Measurements from ENCODE around the gene PEAK1.

PEAK1 gene

DNA sequence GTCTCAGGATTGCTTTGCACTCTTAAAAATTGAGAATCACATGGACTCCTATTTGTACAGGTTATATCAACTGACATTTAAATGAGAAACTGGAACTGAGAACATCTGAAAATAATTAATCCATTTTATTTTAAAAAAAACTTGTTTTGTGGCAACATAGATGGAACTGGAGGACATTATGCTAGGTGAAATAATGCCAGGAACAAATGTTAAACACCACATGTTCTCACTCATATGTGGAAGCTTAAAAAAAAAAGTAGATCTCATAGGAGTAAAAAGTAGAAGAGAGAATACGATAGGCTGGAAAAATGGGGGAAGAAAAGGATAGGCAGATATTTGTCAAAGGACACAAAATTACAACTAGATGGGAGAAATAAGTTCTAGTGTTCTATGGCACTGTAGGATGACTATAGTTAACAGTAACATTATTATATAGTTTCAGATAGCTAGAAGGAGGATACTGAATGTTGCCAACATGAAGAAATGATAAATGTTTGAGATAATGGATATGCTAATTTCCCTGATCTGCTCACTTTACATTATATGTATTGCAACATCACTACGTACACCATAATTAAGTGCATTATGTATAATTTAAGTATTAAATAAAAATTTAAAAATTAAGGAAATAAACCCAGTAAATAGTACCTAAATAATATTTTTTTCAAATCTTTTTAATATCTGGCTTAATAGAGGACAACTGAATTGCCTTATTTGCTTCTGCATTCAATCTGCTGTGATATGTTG is 248.5 kb downstream of the PEAK1 start:
- no peak for DNase-seq

DNA sequence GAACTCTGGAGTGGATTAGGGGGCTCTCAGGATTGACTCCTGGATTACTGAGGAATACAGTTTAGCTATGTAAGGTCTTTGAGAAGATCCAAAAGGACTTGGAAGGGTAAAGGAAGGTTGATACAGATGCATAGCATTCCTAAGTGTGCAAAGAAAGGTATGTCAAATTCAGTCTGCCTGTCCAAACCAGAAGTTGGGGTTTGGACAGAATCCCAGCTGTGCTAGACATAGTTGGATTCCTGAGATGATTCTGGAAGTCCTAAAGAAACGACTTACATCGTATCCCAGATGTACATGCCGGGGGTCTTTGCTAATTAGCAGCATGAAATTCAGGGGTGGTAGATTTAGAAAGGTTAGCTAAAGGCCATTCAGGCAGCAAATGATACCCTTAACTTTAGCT is 251.3 kb downstream of the PEAK1 start:
- no peak for DNase-seq

DNA sequence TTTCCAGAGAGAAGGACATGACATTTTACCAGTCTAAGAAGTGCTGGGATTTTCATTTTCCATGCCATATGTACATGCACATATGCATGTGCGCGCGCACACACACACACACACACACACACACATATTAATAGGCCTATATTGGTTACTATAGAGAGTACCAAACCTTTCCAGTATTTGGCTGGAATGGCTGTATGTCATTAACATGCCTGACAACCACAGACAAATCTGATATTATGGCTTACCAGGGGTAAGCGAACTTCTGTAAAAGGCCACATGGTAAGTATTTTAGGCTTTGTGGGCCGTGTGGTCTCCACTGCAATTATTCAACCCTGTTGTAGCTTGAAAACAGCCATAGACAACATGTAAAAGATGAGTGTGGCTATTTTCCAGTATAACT is 251.8 kb downstream of the PEAK1 start:
- DNase-seq = no peak

GRCh38 chr15:77167406-77167805 is 252.5 kb downstream of the PEAK1 start:
- no peak for DNase-seq

GRCh38 chr15:77163781-77164384 is 256.0 kb downstream of the PEAK1 start:
- no peak for DNase-seq

GRCh38 chr15:77162872-77163633 is 256.9 kb downstream of the PEAK1 start:
- no peak for DNase-seq

DNA sequence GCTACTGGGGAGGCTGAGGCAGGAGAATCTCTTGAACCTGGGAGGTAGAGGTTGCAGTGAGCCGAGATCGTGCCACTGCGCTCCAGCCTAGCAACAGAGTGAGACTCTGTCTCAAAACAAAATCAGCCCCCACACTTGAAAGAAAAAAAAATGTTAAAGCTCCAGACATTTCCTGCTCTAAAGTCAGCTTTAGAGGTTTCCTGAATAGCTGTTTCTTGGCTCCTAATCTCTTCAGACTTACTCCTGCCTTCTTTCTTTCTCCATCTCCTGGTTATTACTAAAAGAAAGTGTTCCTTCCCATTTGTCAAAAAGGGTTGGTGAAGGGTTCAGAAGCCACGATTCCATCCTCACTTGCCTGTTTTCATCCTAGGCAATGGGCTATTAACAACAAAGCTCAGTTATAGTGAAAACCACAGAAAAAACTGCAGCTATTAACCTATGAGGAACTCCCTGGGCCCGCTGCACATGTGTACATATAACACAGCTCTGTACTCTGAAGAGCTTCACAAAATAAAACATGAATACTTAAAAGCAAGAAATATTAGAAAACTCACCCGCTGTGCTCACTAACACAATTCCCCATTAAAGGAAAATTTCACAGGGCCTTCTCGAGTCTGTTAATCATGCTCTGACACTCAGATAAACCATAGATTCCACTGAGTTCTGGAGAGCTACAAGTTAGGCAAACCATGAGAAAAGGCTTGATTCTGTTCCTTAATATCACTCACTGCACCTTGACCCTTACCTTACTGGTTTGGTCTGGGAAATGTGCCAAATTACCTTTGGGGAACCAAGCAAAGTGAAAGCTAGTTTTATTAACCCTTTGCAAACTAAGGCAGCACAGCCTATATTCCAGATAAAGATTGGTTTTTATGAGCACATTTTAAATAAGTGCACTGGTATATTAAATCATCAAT is 259.1 kb downstream of the PEAK1 start:
- DNase-seq = no peak

DNA sequence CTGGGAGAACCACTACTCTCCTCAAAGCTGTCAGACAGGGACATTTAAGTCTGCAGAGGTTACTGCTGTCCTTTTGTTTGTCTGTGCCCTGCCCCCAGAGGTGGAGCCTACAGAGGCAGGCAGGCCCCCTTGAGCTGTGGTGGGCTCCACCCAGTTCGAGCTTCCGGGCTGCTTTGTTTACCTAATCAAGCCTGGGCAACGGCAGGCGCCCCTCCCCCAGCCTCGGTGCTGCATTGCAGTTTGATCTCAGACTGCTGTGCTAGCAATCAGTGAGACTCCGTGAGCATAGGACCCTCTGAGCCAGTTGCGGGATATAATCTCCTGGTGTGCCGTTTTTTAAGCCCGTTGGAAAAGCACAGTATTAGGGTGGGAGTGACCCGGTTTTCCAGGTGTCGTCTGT is 263.9 kb downstream of the PEAK1 start:
- peak; percentile 60 for DNase-seq

DNA sequence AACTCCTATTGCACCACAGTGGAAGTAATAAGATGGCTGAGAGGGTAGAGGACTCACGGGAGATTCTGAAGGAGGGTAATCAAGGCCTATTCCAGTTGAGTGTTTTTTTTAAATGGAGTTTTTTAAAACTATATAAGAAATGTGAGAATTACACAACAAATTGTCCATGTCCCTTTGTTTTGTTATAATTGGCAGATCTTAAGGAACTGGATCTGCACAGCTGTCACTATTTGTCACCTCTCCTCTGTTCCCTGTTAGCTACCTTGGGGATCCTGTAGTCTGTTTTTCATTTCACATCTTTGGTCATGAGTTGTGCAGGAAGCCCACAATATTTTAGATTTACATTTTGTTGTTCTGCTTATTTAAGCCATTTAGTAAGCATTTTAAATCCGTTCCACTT is 271.7 kb downstream of the PEAK1 start:
- DNase-seq = no peak

DNA sequence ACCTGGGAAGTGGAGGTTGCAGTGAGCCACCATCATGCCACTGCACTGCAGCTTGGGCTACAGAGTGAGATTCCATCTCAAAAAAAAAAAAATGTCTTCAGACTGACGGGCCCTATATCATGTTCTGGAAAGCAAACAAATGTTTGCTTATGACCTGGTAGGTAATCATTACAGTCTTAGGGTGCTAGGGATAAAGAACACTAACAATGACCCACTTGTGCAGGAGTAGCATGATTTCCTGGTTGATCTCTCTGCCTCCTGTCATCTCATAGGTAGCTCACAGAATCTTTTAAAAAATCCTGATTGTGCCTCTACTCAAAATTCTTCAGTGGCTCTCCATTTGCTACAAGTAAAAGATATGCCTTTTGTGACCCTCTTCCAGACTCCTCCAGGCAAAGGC is 274.5 kb downstream of the PEAK1 start:
- DNase-seq = no peak

DNA sequence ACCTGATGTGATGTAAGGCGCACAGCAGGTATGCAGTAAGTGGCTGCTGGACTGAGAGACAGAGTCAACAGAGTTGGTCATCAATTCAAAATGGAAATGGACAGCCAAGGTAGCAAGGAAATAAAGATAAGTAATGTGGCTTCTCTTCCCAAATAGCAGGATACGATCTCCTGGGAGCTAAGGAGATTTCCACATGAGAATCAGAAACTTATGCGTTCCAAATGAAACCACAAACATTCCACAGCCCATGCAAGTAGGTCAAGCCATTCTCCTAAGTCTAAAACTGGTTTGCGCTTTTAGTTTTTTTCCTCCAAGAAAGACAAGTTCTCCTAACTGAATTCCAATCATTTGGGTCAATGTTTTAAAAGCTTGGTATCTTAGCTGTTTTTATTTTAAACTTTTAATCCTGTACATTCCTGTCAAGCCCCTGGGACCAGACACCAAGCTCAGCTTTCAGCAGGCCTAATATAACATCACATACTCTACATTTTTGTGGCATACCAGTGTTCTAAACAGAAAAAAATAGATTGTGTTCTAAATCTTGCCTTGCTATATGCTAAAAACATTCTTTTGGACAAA is 275.3 kb downstream of the PEAK1 start:
- no peak for DNase-seq

GRCh38 chr15:77144026-77144425 is 275.9 kb downstream of the PEAK1 start:
- no peak for DNase-seq

- DNase-seq = no peak
Measured at GRCh38 chr15:77143616-77144015, 276.3 kb downstream of the PEAK1 start.

DNA sequence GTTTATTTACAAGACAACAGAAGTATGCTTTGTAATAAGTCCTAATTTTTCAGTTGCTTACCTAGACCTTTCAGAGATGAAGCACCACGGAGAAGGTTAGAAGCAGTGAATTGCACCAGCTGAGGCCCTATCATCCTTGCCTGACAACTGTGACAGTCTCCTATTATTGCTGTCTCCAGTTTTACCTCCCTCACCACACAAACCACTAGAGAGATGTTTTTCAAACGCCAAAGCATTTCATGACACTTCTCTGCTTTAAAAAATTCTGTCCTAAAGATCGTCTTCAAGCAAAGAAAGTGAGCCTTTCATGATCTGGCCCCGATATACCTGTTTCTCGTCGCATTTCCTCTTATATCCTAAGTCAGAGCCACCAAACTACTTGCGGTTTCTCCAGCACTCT is 276.7 kb downstream of the PEAK1 start:
- DNase-seq = no peak

DNA sequence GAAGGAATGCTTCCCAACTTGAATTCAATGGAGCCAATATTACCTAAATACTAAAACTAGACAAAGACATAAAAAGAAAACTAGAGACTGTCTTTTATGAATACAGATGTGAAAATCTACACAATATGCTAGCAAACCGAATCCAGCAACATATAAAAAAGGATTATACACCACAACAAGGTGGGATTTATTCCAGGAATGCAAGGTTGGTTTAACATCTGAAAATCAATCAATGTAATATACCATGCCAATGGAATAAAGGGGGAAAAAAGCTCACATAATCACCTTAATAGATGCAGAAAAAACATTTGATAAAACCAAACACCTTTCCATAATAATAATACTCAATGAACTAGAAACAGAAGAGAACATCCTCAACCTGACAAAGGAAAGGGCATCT is 279.7 kb downstream of the PEAK1 start:
- no peak for DNase-seq

GRCh38 chr15:77139312-77139711 is 280.6 kb downstream of the PEAK1 start:
- DNase-seq = no peak

DNA sequence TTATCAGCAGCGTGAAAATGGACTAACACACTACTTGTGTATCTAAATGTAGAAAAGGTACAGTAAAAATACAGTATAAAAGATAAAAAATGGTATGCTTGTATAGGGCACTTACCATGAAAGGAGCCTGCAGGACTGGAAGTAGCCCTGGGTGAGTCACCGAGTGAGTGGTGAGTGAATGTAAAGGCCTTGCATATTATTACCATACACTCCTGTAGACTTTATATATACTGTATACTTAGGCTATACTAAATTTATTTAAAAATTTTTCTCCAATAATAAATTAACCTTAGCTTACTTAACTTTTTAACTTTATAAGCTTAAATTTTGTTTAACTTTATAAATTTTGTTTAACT is 281.8 kb downstream of the PEAK1 start:
- no peak for DNase-seq

DNA sequence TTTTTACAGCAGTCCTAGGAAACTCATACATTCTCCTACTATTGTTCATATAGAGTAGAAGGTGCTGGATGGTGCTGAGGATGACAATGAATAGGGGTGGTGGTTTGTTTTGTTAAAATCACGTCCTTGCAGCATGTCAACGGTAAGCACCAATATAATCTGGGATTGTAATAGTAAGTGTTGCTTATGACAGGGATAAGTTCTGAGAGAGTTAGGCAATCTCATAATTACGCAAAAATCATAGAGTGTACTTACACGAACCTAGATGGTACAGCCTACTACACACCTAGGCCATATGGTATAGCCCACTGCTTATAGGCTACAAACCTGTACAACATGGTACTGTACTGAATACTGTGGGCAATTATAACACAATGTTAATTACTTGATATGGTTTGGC is 284.7 kb downstream of the PEAK1 start:
- no peak for DNase-seq

DNA sequence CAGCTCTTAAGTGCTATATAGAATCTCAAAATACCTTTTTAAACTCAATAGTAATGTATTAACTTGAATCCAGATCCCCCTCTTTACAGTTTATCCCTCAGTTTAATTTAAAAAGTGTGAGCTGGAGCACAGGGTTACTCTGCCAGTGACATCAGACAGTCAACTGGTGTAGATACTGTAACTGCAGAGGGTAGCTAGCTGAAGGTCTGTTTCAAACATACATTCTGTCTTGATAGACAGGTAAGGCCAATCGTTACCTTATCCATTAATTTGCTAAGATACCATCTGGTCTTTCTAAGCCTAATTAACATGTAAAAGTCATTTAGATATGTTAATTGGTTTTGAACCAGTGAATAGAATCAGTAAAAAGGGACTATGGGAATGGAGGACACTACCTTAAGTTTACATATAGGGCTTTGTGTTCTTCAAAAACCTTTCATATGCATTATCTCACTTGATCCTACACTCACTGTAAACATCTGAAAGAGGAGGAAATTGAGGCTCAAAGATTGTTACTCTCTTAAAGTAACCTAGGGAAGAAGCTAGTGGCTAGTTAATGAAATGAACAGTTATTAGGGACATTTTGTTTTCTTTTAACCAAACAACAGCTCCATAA is 289.5 kb downstream of the PEAK1 start:
- no peak for DNase-seq

- no peak for DNase-seq
Measured at GRCh38 chr15:77127626-77128025, 292.3 kb downstream of the PEAK1 start.

DNA sequence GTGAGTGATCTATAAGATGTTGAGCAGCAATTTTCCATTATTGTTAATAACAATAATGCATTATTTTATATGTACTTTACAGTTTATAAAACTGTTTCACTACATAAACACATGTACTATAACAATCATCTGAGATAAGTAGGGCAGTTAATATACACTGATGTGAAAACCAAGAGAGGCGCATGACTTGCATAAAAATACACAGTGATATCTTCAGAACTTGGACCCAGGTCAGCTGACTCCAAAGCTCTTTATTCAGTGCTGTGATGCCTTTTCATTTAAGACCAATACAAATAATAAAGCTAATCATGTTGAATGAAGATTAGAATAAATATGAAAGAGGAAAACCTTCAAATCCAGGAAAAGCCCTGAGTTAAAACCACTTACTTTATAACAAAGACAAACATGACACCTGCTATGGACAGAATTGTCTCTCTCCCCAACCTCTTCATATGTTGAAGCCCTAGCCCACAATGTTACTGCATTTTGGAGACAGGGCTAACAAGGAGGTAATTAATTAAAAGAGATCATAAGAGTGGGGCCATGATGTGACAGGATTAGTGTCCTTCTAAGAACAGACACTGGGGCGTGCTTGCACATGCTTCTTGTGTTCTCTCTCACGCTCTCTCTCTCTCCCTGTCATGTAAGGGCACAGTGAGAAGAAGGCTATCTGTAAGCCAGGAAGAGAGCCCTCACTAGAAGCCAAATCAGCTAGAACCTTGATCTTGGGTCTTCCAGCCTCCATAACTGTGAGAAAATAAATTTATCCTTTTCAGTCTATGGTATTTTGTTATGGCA is 293.2 kb downstream of the PEAK1 start:
- no peak for DNase-seq

GRCh38 chr15:77123854-77124253 is 296.1 kb downstream of the PEAK1 start:
- DNase-seq = no peak

Data from SHP77 treated with DMSO at 0.1 percent for 48 hours (cell line).